Measurements from ENCODE around the gene POLR2J2.
"Not testable (repeated sequence)": the region's sequence is repeated elsewhere in the genome, so short reads cannot be mapped to it uniquely, and the experiment has no call there.

Gene POLR2J2

DNA sequence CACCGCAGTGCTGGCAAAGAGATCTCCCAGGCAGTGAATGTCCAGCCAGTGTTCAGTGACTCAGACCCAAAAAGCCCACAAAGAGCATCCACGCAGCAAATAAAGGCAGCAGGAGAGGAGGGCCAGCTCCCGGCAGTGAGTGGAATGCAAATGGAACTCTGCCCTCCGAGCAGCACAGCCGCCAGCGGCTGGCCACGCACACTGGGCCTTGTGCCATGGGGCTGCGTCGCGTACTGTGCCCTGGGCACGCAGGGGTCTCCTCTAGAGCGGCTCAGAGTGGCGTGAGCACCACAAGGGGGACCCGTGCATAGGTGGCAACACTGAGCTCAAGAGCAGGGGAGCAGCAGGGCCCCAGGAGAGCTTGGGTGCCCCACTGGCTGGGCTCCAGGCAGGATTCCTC lies 3.9 kb downstream of the POLR2J2 start:
- not testable (repeated sequence) for DNase-seq

DNA sequence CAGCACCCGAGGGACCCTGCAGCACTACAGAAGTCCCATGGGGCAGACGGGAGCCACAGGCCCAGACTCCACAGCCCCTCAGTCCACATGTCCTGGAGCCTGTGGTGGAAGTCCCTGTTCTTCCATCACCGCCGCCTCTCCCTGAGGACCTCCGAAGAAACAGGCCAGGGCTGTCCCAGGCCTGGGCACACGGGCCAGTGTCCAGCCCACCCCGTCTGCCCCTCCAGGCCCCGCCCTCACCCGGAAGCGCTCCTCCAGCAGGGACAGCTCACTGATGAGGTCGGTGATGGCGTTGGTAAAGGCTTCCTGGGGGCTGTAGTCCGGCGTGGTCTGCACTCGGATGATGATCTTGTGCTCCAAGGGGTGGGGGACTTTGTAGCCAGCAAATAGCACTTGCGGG lies 4.6 kb downstream of the POLR2J2 start:
- not testable (repeated sequence) for DNase-seq

DNA sequence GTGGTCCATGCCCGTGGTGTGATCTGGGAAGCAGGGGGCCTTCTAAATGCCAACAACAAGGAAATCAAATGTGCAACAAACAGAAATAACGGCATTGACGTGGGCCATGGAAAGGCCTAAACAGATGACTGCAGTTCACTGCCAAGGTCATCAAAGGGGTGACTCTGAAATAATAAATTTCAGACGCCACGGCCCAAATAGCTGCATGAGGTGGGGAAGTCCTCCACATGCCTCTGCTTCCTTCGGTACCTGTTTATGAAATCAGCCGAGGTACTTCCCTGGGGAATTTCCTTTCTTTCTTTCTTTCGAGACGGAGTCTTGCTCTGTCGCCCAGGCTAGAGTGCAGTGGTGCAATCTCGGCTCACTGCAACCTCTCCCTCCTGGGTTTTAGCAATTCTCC lies 6.7 kb downstream of the POLR2J2 start:
- DNase-seq: not testable (repeated sequence)

DNA sequence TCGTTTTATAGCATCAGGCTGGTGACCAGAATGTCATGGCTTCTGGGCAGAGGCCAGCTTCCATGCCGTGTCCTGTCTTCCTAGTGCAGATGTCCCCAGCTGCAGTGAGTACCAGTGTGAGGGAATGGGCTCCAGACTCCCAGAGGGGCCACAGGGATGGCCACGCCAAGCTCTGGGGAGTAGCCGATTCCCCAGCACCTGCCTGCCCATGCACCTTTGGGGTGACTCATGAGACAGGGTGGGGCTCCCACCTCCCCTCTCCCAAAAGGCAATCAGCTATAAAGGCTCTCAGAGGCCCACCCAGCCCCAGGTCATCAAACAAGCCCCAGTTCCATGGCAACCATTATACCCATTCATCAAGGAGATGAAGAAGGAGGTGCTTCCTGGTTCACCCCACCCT lies 21.5 kb downstream of the POLR2J2 start, which contains the start of gene SPDYE2B:
SPDYE2B (plus strand) TSS at position 396 of the 400 bp plus-strand sequence. CDS start 2,030 bp downstream, outside the sequence.
- not testable (repeated sequence) for DNase-seq

DNA sequence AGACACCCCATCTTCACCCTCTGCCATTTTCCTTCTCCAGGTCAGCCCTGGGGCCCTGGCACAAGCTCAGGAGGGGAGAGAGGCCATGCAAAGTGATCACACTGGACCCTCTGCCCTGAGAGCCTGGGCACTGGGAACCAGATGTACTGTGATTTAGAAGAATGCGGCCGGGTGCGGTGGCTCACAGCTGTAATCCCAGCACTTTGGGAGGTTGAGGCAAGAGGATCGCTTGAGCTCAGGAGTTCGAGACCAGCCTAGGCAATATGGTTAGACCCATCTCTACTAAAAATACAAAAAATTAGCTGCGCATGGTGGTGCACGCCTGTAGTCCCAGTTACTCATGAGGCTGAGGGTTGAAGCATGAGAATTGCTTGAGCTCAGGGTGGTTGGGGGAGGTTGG lies 23.6 kb downstream of the POLR2J2 start:
- DNase-seq: not testable (repeated sequence)

DNA sequence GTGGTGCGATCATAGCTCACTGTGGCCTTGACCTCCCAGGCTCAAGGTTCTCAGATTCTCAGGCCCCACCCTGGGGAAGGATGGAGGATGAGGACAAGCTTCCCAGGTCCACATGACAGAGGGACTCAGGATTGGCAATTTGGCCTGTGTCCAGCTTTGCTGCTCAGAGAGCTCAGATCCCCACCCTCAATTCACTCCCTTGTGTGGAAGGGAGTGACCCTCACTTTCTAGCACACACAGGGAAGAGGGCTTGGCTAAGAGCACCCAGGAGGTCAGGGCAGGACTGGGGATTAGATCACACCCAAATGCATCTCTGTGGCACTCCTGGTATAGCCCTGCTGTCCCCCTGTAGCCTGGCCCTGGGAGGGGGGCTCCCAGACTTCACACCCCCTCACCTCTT lies 28.1 kb downstream of the POLR2J2 start:
- DNase-seq: not testable (repeated sequence)

DNA sequence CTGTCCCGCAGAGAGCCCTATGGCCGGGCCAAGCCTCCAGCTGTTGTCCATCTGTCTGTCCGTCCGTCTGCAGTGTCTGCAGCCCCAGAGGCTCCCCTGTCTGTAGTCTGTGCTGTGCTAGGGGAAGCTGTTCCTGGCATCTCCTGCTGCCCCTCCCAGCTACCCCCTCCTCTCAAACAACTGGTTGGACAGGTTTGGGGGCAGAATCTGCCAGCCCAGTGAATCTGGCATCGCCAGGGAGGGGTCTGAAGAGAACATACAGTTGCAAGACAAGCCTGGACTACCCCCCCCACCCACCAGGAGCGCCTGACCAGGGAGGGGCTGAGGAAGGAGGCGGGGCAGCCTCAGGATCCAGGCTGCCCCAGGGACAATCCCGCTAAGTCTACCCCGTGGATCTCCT lies 28.8 kb downstream of the POLR2J2 start, which contains the start of gene UPK3BL1:
UPK3BL1 (minus strand) TSS at position 101 of the 400 bp plus-strand sequence; CDS start at position 51, 50 bp downstream.
- not testable (repeated sequence) for DNase-seq

DNA sequence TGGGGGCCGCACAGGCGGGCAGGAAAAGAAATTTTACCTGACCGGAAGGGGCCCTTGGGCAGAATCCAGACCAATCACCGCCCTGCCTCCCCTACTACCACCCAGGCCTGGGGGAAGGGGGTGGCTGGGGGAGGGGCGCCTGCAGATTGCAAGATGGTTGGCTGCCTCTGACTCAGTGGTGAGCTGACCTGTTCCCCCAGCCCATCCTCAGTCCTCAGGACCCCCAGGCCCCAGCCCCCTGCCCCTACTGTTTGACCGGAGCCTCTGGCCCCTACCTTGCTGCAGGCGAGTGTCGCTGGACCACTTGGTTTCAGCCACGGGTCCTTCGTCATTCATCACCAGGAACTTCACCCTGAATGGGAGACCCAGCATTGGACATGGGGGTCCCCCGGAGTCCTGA lies 32.6 kb downstream of the POLR2J2 start:
- not testable (repeated sequence) for DNase-seq

DNA sequence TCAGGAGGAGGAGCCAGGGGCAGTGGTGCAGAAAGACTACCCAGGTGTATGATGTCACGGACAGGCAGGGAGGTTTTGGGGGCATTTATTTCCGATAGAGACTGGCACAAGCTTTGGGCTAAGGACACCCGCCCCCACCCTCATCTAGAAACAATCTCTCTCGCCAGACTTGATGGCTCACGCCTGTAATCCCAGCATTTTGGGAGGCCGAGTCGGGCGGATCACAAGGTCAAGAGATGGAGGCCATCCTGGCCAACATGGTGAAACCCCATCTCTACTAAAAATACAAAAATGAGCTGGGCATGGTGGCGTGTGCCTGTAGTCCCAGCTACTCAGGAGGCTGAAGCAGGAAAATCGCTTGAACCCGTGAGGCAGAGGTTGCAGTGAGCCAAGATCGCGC lies 34.5 kb downstream of the POLR2J2 start:
- DNase-seq: not testable (repeated sequence)

DNA sequence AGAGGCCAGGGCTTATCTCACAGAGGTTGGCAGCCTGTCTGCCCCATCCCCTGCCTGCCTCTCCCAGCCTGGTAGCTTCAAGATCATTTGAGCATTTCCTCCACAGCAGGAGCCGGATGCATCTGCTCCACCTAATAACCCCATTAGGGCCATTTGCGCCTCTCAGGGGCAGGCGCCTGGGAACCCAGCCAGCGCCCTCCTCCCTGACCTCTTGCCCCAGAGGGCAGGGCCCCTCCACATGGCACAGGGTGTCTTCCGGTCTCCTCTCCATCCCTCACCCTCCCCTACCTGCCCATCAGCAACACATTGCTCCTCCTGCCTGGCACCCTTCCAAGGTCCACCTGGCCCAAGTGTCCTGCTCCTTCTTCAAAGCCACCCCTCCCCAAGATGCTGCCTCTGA lies 36.1 kb downstream of the POLR2J2 start:
- not testable (repeated sequence) for DNase-seq

DNA sequence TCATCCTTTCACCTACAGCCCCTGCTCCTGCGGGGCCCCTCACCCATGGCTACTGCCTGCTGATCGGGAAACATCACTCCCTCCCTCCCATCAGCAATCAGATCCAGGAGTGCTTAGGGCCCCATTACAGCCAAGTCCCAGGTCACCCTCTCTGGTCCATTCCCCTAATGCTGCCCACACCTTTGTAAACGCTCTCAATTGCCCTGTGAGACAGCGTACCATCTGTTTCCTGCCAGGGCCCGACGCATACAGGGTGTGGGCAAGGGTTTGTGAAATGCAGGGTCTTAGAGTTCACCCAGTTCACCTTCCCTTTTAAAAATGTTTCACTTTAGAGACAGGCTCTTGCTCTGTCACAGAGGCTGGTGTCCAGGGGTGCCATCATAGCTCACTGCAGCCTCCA lies 37.2 kb downstream of the POLR2J2 start:
- not testable (repeated sequence) for DNase-seq

DNA sequence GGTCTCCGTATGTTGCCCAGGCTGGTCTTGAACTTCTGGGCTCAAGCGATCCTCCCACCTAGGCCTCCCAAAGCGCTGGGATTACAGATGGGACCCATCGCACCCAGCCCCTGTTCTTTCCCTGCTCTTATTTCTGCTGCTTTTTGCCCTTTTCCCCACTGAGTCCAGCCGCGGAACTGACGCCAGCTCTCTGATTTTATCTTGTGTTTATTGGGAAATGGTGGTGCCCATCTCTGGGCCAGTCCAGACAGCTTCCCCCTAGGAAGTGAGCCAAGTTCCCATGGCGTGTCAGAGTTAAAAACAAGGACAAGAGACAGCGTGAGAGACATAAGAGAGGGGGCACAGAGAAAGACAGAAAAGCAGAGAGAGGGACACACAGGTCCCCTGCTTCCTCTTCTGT lies 40.8 kb downstream of the POLR2J2 start:
- DNase-seq: not testable (repeated sequence)

DNA sequence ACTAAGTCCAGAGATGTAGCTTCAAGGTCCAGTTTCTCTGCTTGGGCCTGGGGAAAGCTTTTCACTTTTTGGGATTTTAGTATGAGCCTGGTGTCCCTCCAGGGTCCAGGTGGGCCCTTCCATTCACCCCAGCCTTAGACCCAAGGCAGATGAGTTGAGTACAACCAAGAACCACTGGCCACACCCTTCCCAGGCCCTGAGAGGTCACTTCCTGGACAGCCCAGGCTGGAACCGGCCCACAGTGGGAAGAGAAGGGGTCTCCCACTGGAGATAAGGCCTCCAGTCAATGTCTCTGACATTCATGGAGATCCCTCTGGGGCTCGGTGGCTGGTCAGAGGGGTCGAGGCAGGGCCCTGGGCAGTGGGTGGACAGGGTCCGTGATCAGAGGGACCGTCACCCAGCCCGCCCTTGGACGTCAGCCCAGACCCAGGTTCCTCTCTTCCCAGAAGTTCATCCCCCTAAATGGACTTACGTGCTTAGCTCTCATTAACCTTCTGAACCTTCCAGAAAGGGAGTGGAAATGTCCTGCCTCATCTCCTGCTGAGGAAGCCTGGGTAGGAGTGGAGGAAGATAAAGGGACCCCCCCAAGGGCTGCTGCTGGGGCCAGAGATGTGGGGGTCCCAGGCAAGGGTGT lies 44.1 kb downstream of the POLR2J2 start:
- DNase-seq: not testable (repeated sequence)

DNA sequence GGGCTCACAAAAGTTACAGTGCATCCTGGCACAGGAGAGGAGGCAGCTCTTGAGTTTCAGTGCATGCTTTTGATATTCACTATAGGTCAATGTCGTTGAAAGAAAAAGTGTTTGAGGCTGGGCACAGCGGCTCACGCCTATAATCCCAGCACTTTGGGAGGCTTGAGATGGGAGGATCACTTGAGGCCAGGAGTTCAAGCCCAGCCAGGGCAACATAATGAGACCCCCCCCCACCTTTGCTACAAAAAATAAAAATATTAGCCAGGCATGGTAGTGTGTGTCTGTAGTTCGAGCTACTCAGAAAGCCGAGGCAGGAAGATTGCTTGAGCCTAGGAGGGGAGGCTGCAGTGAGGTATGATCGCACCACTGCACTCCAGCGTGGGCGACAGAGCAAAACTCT lies 53.3 kb downstream of the POLR2J2 start:
- not testable (repeated sequence) for DNase-seq

DNA sequence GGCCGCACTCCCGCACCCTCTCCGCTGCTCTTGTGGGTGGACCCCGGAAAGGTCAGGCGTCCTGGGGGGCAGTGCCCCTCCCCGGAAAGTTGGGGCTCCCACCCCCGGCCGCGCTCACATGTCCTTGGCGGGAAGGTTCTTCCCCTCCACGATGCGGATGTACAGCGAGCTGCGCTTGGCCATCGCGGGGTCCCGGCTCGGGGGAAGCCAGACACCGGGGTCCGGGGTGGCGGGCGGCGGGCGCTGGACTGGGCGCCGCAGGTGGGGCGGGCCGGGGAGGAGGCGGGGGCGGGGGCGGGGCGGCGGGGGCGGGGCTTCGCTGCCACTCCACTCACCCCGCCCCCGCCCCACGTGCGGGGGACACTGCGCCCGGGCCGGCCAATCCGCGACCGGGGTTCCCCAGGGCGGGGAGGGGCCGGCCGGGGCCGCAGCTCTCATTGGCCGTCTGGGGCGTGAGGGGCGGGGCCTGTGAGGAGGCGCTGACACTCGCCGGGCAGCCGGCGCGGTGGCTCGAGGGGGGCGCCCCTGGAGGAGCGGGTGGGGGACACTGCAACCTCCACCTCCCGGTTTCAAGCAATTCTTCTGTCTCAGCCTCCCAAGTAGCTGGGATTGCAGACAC lies 54.8 kb downstream of the POLR2J2 start, which contains the start of gene RASA4:
RASA4 (minus strand) TSS at position 250 of the 619 bp plus-strand sequence; CDS start at position 183, 67 bp downstream.
- not testable (repeated sequence) for DNase-seq

Data from NCI-H1694 (cell line).